Measurements from ENCODE around the gene DNAH3.

DNA sequence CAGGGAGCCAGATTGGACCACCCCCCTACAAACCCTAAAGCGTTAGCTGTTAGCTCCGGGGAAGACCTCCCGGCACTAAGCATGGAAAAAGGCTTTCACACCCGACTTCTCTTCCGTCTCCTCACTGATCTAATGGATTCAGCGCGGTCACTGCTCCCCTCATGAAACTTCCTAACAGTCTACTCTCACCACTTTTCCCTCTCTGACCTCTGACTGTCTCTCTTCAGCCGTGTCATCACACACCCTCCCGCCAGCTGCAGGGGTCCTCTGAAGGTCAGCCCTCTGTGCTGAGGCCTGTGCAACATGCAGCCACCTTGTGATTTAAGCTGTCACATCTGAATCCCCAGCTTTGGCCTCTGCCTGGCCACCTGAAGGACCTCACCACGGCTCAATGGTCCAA, 234.4 kb downstream of the DNAH3 start:
- TF ChIP-seq, protein P1, sequence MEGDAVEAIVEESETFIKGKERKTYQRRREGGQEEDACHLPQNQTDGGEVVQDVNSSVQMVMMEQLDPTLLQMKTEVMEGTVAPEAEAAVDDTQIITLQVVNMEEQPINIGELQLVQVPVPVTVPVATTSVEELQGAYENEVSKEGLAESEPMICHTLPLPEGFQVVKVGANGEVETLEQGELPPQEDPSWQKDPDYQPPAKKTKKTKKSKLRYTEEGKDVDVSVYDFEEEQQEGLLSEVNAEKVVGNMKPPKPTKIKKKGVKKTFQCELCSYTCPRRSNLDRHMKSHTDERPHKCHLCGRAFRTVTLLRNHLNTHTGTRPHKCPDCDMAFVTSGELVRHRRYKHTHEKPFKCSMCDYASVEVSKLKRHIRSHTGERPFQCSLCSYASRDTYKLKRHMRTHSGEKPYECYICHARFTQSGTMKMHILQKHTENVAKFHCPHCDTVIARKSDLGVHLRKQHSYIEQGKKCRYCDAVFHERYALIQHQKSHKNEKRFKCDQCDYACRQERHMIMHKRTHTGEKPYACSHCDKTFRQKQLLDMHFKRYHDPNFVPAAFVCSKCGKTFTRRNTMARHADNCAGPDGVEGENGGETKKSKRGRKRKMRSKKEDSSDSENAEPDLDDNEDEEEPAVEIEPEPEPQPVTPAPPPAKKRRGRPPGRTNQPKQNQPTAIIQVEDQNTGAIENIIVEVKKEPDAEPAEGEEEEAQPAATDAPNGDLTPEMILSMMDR (conservative IDR thresholded peaks at IDR 0.05; ENCODE audit: low read depth in 2 of 2) = no peak
- TF ChIP-seq CREB1 (CRISPR knock-in tag; IDR thresholded peaks at IDR 0.05; ENCODE audit: low read depth) (no peak), ETS1 (IDR thresholded peaks at IDR 0.05) (no peak), POLR2AphosphoS5 (IDR thresholded peaks at IDR 0.05; ENCODE audit: low read depth) (no peak), EZH2phosphoT487 (IDR thresholded peaks at IDR 0.05; ENCODE audit: unreplicated experiment) (no peak), EZH2 (IDR thresholded peaks at IDR 0.05; ENCODE audit: low read depth, unreplicated experiment) (no peak), ZNF462 (CRISPR knock-in tag; IDR thresholded peaks at IDR 0.05) (no peak), JUNB (IDR thresholded peaks at IDR 0.05; ENCODE audit: unreplicated experiment) (no peak), ZNF114 (CRISPR knock-in tag; IDR thresholded peaks at IDR 0.05) (no peak), NANOG (IDR thresholded peaks at IDR 0.05; ENCODE audit: borderline replicate concordance) (no peak), STAT1 (IDR thresholded peaks at IDR 0.05; ENCODE audit: unreplicated experiment) (no peak)
- TF ChIP-seq, protein P2, sequence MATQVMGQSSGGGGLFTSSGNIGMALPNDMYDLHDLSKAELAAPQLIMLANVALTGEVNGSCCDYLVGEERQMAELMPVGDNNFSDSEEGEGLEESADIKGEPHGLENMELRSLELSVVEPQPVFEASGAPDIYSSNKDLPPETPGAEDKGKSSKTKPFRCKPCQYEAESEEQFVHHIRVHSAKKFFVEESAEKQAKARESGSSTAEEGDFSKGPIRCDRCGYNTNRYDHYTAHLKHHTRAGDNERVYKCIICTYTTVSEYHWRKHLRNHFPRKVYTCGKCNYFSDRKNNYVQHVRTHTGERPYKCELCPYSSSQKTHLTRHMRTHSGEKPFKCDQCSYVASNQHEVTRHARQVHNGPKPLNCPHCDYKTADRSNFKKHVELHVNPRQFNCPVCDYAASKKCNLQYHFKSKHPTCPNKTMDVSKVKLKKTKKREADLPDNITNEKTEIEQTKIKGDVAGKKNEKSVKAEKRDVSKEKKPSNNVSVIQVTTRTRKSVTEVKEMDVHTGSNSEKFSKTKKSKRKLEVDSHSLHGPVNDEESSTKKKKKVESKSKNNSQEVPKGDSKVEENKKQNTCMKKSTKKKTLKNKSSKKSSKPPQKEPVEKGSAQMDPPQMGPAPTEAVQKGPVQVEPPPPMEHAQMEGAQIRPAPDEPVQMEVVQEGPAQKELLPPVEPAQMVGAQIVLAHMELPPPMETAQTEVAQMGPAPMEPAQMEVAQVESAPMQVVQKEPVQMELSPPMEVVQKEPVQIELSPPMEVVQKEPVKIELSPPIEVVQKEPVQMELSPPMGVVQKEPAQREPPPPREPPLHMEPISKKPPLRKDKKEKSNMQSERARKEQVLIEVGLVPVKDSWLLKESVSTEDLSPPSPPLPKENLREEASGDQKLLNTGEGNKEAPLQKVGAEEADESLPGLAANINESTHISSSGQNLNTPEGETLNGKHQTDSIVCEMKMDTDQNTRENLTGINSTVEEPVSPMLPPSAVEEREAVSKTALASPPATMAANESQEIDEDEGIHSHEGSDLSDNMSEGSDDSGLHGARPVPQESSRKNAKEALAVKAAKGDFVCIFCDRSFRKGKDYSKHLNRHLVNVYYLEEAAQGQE (IDR thresholded peaks at IDR 0.05; ENCODE audit: unreplicated experiment) = no peak

All from GM23338 (cell line).